ENCODE data around the gene MLXIP. TPM values are rescaled to one million over a fixed set of nuclear protein-coding genes. Genes with fewer than 3 reads are reported as not detected.

The MLXIP gene
- total and polyA plus RNA-seq, 9 donors = 23.2 to 111 (median 83.8) TPM

- H3K27me3 ChIP-seq = no peaks in the 10 kb centered on the region
- no peak for TF ChIP-seq CTCF (IDR thresholded peaks at IDR 0.05)
- no peak for TF ChIP-seq POLR2A (IDR thresholded peaks at IDR 0.05)
- no peak for TF ChIP-seq EP300 (IDR thresholded peaks at IDR 0.05)
- H3K9me3 ChIP-seq = no peaks in the 10 kb centered on the region
- DNase-seq = no peak
- no peak overlapping the region for H3K4me3 ChIP-seq
- intact Hi-C loops (cut with DNase I) = no loop called here
- 51 to 69% (median 55%) methylated on average over 8 of the region's 8 CpGs for WGBS, 3 donors
- peak overlapping the region in 1 of 2 donors; percentile 11 for H3K27ac ChIP-seq
- H3K4me1 ChIP-seq (ENCODE audit: insufficient read depth) = peaks cover 22% of the 10 kb centered on the region
- no peaks in the 10 kb centered on the region for H3K36me3 ChIP-seq
These were observed 28.3 kb downstream of the MLXIP start for GRCh38 chr12:122106843-122107242.

GRCh38 chr12:122107261-122107660 is 28.7 kb downstream of the MLXIP start:
- Histone ChIP-seq H3K9me3 (no peaks in the 10 kb centered on the region), H3K27me3 (no peaks in the 10 kb centered on the region), H3K36me3 (no peaks in the 10 kb centered on the region), H3K4me3 (no peak overlapping the region), H3K4me1 (ENCODE audit: insufficient read depth) (peaks cover 22% of the 10 kb centered on the region), H3K27ac (peak overlapping the region in 1 of 2 donors; percentile 11)
- TF ChIP-seq CTCF (IDR thresholded peaks at IDR 0.05) (no peak), EP300 (IDR thresholded peaks at IDR 0.05) (no peak), POLR2A (IDR thresholded peaks at IDR 0.05) (no peak)
- WGBS, 3 donors = 39 to 44% (median 43%) methylated on average over 6 of the region's 6 CpGs
- intact Hi-C loops (cut with DNase I) = no loop called here
- DNase-seq = no peak

GRCh38 chr12:122111089-122111641 is 32.6 kb downstream of the MLXIP start:
- intact Hi-C loops (cut with DNase I) = no loop called here
- 61 to 67% (median 66%) methylated on average over 2 of the region's 2 CpGs for WGBS, 3 donors
- no peak overlapping the region for H3K4me3 ChIP-seq
- no peak overlapping the region for H3K27ac ChIP-seq
- H3K4me1 ChIP-seq (ENCODE audit: insufficient read depth) = peaks cover 20% of the 10 kb centered on the region
- H3K9me3 ChIP-seq = no peaks in the 10 kb centered on the region
- H3K27me3 ChIP-seq = no peaks in the 10 kb centered on the region
- H3K36me3 ChIP-seq = no peaks in the 10 kb centered on the region
- DNase-seq = no peak
- TF ChIP-seq POLR2A (IDR thresholded peaks at IDR 0.05) (no peak), CTCF (IDR thresholded peaks at IDR 0.05) (no peak), EP300 (IDR thresholded peaks at IDR 0.05) (no peak)

GRCh38 chr12:122116707-122117535 is 38.4 kb downstream of the MLXIP start:
- H3K36me3 ChIP-seq = no peaks in the 10 kb centered on the region
- TF ChIP-seq CTCF (IDR thresholded peaks at IDR 0.05) (no peak), POLR2A (IDR thresholded peaks at IDR 0.05) (no peak), EP300 (IDR thresholded peaks at IDR 0.05) (no peak)
- no peaks in the 10 kb centered on the region for H3K27me3 ChIP-seq
- H3K27ac ChIP-seq = no peak overlapping the region
- H3K4me1 ChIP-seq (ENCODE audit: insufficient read depth) = peaks cover 7% of the 10 kb centered on the region
- 80 to 87% (median 81%) methylated on average over 16 of the region's 16 CpGs for WGBS, 3 donors
- peak in 1 of 5 donors; percentile 30 for DNase-seq
- H3K4me3 ChIP-seq = no peak overlapping the region
- H3K9me3 ChIP-seq = no peaks in the 10 kb centered on the region
- intact Hi-C loops (cut with DNase I) = no loop called here

Data from ovary (tissue), 9 donors.